Skin epidermis (tissue), 12 donors: Measurements from ENCODE around the gene MIER3.
"Not testable (repeated sequence)": the region's sequence is repeated elsewhere in the genome, so short reads cannot be mapped to it uniquely, and the experiment has no call there.

ENCODE experiments used
- H3K27ac ChIP-seq, 21 experiments: fragments of 200-600 bp; sonication (generic) in 11 of 21; one replicate each; pipeline ENCODE4 v1.5.0; 2020; ENCODE audit warnings: mild to moderate bottlenecking in 3 of 21, inconsistent platforms in 2 of 21, moderate library complexity in 2 of 21
- H3K4me3 ChIP-seq, 7 experiments: fragments of 200-600 bp; sonication (generic) in 2 of 7; one replicate each; pipeline ENCODE4 v1.5.0; 2020; ENCODE audit warnings: inconsistent platforms in 2 of 7, mild to moderate bottlenecking in 2 of 7, moderate library complexity in 1 of 7

MIER3 gene, protein sequence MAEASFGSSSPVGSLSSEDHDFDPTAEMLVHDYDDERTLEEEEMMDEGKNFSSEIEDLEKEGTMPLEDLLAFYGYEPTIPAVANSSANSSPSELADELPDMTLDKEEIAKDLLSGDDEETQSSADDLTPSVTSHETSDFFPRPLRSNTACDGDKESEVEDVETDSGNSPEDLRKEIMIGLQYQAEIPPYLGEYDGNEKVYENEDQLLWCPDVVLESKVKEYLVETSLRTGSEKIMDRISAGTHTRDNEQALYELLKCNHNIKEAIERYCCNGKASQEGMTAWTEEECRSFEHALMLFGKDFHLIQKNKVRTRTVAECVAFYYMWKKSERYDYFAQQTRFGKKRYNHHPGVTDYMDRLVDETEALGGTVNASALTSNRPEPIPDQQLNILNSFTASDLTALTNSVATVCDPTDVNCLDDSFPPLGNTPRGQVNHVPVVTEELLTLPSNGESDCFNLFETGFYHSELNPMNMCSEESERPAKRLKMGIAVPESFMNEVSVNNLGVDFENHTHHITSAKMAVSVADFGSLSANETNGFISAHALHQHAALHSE

DNA sequence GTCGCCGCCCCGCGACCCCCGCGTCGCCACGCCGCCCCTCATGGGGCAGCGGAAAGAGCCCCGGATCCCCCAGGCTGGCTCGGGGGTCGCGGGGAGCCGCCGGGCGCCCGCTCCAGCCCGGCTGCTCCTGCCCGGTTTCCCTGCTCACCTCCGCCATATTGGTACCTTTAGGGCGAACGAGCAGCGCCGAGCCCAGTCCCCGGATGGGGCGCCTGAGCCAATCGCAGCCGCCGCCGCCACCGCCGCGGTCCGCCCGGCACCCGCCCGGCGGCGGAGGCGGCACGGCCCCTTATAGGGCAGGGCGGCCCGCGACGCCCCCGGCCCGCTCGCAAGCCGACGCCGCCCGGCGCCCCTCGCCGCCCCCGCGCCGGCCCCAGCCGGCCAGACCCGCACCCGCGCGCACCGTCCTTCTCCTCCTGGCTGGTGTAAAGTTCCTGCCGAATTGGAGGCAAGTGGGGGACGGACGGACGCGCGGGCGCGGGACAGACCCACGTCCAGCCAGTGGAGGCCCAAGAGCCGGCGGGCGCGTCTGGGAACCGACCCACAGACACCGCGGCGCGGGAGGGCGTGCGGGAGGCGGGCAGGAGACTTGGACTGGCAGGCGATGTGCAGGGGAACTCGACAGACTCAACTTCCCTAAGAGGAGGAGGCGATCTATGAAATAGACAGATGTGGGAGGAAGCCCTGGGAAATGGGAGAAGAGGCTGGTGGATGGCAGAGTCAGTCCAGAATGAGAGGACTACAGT lies at the start of gene MIER3:
Gene MIER3 (minus strand): TSS at position 178 of the 746 bp plus-strand sequence. CDS start 21 bp downstream, at position 157.
- H3K27ac ChIP-seq: peak within 1 kb of the TSS; percentile 45 to 93 (median 83)
- peak within 1 kb of the TSS; percentile 66 to 99 (median 93) for H3K4me3 ChIP-seq

DNA sequence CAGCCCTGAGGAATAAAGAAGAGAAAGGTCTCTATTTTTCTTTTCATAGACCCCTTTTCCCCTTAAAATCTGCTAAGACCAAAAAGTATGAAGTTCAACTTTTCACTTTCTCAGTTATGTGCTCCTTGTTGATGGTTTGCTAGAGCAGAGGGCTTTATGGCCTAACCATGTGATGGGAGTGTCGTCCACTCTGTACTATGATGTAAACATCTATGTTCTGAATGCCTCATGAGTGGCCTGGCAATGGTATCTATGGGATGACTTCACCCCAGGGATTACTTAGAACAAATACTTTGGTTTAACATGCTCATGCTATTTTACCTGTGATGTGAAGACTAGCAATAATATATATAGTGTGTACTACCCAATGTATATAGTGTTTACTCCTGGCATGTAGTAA lies 43.7 kb upstream of the MIER3 start:
- Histone ChIP-seq H3K4me3 (no peak overlapping the region), H3K27ac (no peak overlapping the region)

DNA sequence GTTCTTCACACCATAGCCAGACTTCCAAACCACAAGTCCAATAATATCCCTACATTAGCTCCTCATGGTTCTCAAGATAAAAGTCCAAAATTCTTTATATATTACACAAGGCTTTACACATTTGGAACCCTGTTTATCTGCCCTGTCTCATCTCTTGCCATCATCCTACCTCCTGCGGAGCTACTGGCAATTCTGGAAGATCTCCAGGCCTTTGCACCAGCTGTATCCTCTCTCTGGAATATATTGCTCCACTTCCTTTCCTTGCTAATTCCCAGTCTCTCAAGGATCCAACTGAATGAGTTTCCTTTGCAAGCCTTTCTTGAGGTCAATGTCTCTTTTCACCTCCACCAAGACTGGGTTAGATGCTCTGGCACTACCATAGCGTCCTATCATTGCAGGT lies 41.3 kb upstream of the MIER3 start:
- H3K4me3 ChIP-seq: no peak overlapping the region
- no peak overlapping the region for H3K27ac ChIP-seq

DNA sequence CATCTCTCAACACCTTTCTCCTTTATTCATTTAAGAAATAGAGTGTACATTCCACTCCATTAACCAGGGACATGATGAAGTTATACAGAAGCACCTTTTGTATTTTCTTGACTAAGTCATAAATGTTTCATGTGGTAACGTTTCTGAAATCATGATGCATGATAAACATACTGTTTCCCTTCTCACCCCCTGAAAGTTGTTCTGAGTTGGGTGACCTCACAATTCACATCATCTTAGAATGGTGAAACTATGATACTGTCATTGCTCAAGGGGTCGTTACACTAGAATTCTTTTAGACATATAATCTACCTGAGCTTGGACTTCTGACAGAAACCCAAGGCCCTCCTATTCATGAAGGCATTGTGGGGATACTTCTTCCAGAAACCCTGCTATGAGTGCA lies 37.8 kb upstream of the MIER3 start:
- H3K27ac ChIP-seq: no peak overlapping the region
- no peak overlapping the region for H3K4me3 ChIP-seq

DNA sequence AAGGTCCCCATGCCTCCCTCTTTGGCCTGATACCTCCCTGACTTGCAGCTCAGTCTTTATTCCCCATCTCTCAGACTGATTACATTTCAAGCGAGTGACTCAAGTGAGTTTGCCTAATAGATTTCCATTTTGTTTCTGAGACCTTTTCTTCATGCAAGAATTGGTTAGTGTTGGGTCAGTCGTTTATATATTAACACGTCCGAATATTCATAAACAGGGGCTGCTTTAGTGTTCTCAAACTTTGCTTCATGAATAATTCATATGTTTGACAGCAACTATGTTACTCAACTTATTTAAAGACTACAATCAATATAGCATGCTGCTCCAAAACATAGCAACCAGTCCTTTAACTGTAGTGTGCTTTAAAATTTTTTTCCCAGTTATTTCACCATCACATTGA lies 36.6 kb upstream of the MIER3 start:
- H3K27ac ChIP-seq: no peak overlapping the region
- no peak overlapping the region for H3K4me3 ChIP-seq

DNA sequence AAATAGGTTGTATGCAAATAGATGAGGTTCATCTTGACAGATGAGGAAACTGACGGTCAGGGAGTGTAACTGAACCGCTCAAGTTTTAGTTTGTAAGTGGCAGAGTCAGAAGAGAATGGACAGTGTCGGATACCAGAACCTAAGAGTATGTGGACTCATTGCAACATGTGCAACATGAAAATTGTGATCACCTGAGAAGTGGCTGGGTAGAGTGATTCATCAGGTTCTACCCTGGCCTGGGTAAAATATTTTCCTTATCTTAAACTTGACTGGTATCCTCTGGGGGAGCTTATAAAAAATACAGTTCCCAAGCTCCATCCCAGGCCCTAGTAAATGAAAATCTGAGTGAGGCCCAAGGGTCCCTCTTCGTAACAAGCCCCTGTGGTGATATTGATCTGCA lies 35.2 kb upstream of the MIER3 start:
- Histone ChIP-seq H3K4me3 (no peak overlapping the region), H3K27ac (no peak overlapping the region)

DNA sequence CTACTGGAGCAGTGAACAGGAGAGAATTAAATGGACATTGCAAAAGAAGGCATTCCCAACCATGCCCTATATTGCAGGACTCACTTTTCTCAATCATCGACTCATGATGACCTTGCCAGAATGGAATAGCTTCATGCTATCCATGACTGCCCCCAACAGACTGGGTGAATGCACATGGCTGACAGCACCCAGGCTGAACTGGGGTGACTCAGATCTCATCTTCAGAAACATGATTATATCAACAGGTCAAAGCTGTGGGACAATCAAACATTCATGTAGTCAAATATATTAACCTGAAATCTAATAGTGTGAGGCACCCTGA lies 34.7 kb upstream of the MIER3 start:
- H3K4me3 ChIP-seq: no peak overlapping the region
- H3K27ac ChIP-seq: no peak overlapping the region

DNA sequence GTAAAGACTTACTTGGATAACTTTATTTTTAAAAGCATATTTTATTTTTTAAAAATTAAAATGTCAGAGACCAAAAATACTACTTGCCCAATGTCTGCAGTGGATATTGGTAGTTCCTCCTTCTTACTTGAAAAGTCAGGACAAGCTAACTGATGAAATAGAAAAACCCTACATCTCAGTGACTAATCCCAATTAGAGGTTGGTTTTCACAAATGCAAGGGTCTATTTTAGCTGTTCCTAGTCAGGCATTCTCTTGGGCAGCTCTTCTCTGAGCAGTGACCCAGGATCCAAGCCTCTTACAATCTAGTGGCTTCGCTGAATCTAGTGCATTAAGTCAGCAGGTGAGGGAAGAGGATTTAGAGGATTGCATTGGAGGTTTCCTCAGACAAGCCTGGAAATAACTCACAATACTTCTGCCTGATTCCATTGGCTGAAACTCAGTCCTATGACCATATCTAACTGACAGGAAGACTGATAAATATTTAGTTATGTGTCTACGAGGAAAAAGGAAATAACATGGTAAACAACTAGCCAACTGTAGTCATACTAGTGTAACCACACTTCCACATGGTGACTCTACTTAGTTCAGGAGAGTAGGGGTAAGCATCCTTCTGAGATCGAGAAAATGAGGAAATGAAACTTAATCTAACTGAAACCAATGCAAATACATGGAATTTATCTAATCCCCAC lies 34.2 kb upstream of the MIER3 start:
- Histone ChIP-seq H3K4me3 (no peak overlapping the region), H3K27ac (no peak overlapping the region)

DNA sequence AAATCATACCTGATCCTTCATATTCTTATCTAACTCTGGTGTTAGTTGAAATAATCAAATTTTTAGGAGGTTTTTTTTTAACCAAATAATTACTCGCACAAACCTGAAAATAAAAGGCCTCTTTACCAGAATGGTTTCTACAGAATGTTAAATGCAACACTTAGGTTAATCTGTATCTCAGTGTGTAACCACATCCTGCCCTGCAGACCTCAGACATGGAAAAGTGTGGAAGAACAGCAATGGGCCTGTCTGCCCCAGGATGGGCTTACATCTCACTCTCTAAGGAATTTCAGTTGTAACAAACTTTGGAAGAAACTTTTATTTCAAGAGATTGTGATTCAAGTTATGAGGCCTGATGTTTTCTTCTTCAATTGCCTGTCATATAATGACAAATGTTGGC lies 32.5 kb upstream of the MIER3 start:
- no peak overlapping the region for H3K27ac ChIP-seq
- H3K4me3 ChIP-seq: no peak overlapping the region

DNA sequence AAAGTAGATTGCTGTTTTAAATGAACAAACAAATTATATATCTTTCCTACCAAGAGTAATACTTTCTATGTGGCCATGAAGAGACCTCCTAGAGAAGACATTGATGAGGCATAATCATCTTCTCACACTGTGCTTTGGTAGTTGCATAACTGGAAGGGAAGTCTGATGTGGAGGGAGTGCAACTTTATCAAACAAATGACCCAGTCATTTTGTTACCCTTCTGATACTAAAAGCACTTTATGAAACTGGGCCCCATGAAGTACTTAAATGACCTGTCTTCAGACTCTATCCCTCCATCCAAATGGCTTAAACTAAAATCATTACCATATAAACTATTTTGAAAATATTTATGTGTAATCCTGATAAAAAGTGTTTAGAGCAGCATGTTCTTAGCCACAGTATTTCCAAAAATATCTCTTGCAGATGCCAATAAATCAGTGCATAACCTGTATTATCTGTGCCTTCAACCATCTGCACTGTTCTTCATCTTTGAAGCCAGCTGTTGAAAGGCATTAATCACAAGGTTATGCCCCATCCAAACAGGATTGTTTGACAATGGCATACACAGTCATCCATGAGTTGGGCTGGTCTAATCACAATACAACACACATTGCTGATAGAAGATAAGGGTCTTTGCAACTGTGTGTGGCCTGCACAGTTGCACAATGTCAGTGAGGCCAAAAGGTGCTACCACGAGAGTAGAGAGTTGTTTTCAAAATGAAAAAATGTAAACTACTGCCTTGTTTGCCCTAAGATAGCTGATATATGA lies 31.9 kb upstream of the MIER3 start:
- Histone ChIP-seq H3K4me3 (no peak overlapping the region), H3K27ac (no peak overlapping the region)

DNA sequence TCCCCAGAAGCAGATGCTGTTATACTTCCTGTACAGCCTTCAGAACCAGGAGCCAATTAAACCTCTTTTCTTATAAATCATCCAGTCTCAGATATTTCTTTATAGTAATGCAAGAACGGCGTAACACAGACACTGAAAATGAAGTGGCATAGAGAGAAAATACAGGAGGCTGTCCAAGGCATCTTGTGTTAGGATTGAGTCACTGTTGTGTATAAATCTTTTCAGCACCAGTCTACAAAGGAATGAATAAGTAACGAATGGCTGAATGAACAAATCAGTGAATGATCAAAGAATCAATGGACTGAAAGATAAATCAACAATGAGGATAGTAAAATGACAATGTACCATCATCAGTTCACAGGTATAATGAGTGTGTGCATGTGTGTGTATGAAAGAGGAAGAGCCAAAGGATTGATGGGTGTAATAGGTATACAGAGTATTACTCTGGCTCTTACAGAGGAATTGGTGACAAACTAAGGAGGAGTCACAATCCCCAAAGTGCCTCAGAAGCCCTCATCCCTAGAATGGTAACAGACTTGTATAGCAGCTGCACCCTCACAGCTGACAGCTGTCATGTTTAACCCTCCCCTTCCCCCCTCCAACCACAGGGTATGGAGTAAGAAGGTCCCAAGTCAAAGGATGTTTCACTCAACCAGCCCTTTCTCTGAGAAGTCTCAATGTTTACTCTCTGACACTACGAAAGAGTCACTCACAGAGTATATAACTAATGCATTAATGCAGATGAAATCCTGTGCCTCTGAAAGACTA lies 29.8 kb upstream of the MIER3 start:
- Histone ChIP-seq H3K4me3 (no peak overlapping the region), H3K27ac (no peak overlapping the region)

DNA sequence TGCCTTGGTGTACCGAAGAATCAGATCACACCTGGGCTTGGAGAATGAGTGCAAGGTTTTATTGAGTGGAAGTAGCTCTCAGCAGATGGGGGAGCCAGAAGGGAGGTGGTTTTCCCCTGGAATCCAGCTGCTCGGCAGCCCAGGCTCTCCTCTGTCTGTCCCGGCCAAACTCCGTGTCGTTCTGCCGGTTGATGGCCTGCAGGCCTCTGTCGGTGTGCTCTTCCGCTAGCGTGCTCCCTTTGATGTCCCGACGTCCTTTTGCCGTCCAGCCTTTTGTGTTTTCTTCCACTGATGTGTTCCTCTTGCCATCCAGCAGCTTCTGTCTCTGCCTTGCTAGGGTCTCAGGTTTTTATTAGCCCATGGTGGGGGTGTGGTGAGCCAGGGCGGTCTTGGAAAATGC lies 28.0 kb upstream of the MIER3 start:
- Histone ChIP-seq H3K27ac (no peak overlapping the region), H3K4me3 (no peak overlapping the region)

DNA sequence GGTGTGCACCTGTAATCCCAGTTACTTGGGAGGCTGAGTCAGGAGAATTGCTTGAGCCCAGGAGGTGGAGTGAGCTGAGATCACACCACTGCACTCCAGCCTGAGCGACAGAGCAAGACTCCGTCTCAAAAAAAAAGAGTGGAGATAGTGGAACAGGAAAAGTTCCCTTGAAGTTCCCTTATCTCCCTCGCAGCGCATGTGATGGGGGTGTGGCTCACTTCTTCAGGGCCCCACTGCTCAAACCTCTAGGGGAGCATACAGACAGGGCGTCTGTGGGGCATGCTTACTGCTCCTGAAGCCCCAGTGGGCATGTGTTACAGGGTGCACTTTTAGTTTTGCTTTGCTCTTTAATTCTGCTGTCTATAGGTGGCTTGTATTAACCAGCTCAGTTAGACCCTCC lies 27.6 kb upstream of the MIER3 start:
- H3K27ac ChIP-seq, H3K4me3 ChIP-seq: not testable (repeated sequence)

DNA sequence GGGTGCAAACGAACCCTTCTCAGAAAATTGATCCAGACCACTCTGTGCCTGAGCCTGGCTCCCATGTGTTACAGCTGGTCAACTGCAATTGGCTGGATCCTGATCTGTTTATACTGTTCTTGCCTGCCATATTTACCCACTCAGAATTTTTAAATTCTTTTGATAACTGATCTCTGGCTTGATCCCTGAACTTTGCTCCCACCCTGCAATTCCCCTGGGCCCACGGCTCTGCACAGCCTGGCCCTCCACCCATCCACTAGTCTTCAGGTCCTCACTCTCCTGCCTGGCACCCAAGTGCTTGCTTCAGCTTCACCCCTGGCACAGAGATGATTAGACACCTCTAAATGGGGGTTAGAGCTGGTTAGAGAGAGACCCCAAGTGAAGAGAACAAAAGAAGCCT lies 25.9 kb upstream of the MIER3 start:
- no peak overlapping the region for H3K27ac ChIP-seq
- H3K4me3 ChIP-seq: no peak overlapping the region

DNA sequence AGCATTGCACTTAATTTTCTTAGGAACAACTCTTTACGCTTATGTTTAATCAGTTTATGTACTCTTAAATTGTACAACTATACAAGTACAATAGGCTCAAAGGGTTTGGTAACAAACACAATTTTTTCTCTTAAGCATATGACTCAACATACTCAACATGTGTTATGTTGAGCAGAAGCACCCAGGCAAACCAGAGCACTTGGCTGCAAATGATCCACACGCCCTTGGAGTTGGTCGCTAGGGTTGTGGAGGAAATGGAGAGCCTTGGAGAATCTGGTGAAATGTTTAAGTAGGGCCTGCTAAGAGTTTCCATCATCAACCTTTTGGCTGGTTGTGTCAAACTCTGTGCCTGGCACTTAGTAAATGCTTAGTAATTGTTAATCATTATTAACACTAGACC lies 25.1 kb upstream of the MIER3 start:
- no peak overlapping the region for H3K4me3 ChIP-seq

DNA sequence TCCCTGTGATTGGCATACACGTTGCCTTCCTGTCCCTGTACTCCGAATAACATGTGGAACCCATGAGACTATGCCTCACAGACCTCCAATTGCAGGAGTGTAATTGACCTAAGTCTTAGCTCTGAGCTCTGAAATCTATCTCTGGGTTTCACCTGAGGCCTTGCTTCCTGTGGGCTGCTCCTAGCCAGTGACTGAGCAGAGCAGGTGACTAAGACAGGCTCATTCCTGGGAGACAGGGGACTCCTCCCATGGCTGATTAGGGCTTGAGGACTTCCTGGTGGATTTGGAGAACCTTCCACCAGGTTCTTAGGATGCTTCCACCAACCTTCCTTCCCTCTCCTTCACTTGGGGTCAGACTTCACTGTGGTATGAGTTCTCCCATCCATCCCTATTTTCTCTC lies 22.3 kb upstream of the MIER3 start:
- H3K27ac ChIP-seq: no peak overlapping the region
- H3K4me3 ChIP-seq: no peak overlapping the region

More for the DNA sequence above, 25.1 kb upstream of the MIER3 start:
- no peak overlapping the region for H3K27ac ChIP-seq

DNA sequence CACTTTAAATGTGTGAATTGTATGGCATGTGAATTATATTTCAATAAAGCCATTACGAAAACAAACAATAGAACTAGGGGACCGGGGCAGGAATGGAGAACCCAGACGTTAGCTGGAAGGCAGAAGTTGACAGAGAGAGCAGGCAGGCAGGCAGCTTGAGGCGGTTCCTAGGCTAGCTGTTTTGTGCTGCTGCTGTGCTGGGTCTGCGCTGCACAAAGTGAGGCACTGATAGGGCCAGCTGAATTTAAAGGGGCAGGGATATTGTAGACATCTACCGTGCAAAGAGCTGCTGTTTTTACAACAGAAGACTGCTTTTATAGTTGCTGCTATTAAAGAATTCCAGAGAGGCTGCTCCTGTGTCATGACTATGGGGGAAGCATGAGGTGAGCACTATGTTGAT lies 21.6 kb upstream of the MIER3 start:
- Histone ChIP-seq H3K27ac (no peak overlapping the region), H3K4me3 (no peak overlapping the region)

DNA sequence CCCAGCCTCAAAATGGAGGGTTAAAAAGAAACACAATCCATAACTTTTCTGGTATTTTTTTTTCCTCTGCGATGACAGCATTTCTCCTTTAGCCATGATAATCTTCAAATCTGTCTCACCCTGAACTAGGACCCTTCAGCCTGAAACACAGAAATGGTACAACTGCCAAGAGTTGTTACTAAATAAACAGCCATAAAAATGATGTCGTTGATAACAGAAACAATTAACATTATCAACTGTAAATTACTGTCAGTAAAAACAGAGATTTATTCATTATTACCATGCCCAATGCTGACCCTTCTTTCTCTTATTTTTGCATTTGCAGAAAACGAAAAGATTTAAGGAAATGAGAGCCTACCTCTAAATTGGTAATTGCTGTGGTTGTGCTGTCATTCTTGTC lies 19.4 kb upstream of the MIER3 start:
- no peak overlapping the region for H3K4me3 ChIP-seq

DNA sequence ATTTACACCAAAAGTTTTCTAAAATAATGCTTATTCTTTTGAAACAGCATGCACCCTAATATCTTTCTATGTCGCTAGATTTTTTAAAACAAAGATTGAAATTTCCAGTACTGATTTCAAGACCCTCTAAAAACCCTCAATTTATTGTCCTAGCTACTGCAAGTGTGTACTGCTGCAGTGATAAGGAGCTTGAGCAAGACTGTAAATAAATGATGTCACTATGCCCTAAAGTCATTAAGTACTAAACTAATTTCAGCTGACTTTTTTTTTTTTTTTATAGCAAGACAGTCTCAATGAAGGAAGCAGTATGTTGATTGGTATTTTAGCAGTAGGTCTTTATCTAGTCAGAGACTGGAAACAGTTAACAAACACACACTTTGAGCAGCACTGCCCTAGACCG lies 12.2 kb upstream of the MIER3 start:
- Histone ChIP-seq H3K27ac (no peak overlapping the region), H3K4me3 (no peak overlapping the region)

More for the DNA sequence above, 19.4 kb upstream of the MIER3 start:
- H3K27ac ChIP-seq: no peak overlapping the region
